Measurements from ENCODE around the gene GRIN2B. TPM values are rescaled to one million over a fixed set of nuclear protein-coding genes. Genes with fewer than 3 reads are reported as not detected.

Gene GRIN2B
- total RNA-seq, 1 donor from 2014 or later: 1.4 TPM

GRCh38 chr12:13976028-13976584 is 5.3 kb downstream of the GRIN2B start:
- peaks cover 26% of the 10 kb centered on the region for H3K27me3 Mint-ChIP-seq (ENCODE audit: low read depth, unreplicated experiment)

GRCh38 chr12:13973996-13974395 is 7.4 kb downstream of the GRIN2B start:
- peaks cover 12% of the 10 kb centered on the region for H3K27me3 Mint-ChIP-seq (ENCODE audit: low read depth, unreplicated experiment)
- DNase-seq (ENCODE audit: low read depth) (no peak), FAIRE-seq (no peak)
- no peak overlapping the region for H2AFZ ChIP-seq (ENCODE audit: low read depth, low read length)
- no peaks in the 10 kb centered on the region for H3K36me3 ChIP-seq (ENCODE audit: insufficient read depth, low read length)
- no peak overlapping the region for H3K27ac Mint-ChIP-seq (ENCODE audit: unreplicated experiment)
- peaks cover under 1% of the 10 kb centered on the region for H3K27me3 ChIP-seq (ENCODE audit: insufficient read depth, low read length)
- TF ChIP-seq, protein P1, sequence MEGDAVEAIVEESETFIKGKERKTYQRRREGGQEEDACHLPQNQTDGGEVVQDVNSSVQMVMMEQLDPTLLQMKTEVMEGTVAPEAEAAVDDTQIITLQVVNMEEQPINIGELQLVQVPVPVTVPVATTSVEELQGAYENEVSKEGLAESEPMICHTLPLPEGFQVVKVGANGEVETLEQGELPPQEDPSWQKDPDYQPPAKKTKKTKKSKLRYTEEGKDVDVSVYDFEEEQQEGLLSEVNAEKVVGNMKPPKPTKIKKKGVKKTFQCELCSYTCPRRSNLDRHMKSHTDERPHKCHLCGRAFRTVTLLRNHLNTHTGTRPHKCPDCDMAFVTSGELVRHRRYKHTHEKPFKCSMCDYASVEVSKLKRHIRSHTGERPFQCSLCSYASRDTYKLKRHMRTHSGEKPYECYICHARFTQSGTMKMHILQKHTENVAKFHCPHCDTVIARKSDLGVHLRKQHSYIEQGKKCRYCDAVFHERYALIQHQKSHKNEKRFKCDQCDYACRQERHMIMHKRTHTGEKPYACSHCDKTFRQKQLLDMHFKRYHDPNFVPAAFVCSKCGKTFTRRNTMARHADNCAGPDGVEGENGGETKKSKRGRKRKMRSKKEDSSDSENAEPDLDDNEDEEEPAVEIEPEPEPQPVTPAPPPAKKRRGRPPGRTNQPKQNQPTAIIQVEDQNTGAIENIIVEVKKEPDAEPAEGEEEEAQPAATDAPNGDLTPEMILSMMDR (IDR thresholded peaks at IDR 0.05; ENCODE audit: insufficient read depth, low read depth, low read length): no peak
- no peak for TF ChIP-seq EZH2 (IDR thresholded peaks at IDR 0.05; ENCODE audit: insufficient read depth, low read length)
- H3K9me3 ChIP-seq (ENCODE audit: insufficient read depth, low read depth, low read length): no peaks in the 10 kb centered on the region
- no peak overlapping the region for H3K9ac ChIP-seq (ENCODE audit: low read length)
- no peak overlapping the region for H3K4me3 ChIP-seq (ENCODE audit: insufficient read depth, low read depth, low read length)
- H3K9me3 Mint-ChIP-seq (ENCODE audit: unreplicated experiment): peaks cover 5% of the 10 kb centered on the region
- H3K79me2 ChIP-seq (ENCODE audit: insufficient read depth, low read length): no peaks in the 10 kb centered on the region
- H3K4me2 ChIP-seq (ENCODE audit: low read length): no peak overlapping the region
- no peaks in the 10 kb centered on the region for H3K4me1 ChIP-seq (ENCODE audit: insufficient read depth, low read length)
- no peak overlapping the region for H3K27ac ChIP-seq (ENCODE audit: low read depth, low read length)
- H4K20me1 ChIP-seq (ENCODE audit: insufficient read depth, low read length): no peaks in the 10 kb centered on the region
- no peaks in the 10 kb centered on the region for H3K36me3 Mint-ChIP-seq (ENCODE audit: low read depth, unreplicated experiment)
- peaks cover 2% of the 10 kb centered on the region for H3K4me1 Mint-ChIP-seq (ENCODE audit: low read depth, unreplicated experiment)
- no peak overlapping the region for H3K4me3 Mint-ChIP-seq (ENCODE audit: unreplicated experiment)

More at GRCh38 chr12:13976028-13976584, 5.3 kb downstream of the GRIN2B start:
- Histone ChIP-seq H2AFZ (ENCODE audit: low read depth, low read length) (no peak overlapping the region), H3K27ac (ENCODE audit: low read depth, low read length) (no peak overlapping the region), H4K20me1 (ENCODE audit: insufficient read depth, low read length) (no peaks in the 10 kb centered on the region), H3K36me3 (ENCODE audit: insufficient read depth, low read length) (no peaks in the 10 kb centered on the region), H3K4me3 (ENCODE audit: insufficient read depth, low read depth, low read length) (no peak overlapping the region), H3K9ac (ENCODE audit: low read length) (no peak overlapping the region), H3K4me2 (ENCODE audit: low read length) (no peak overlapping the region), H3K79me2 (ENCODE audit: insufficient read depth, low read length) (no peaks in the 10 kb centered on the region), H3K4me1 (ENCODE audit: insufficient read depth, low read length) (peaks cover 2% of the 10 kb centered on the region), H3K27me3 (ENCODE audit: insufficient read depth, low read length) (peaks cover 21% of the 10 kb centered on the region), H3K9me3 (ENCODE audit: insufficient read depth, low read depth, low read length) (no peaks in the 10 kb centered on the region)
- TF ChIP-seq, protein P1 (IDR thresholded peaks at IDR 0.05; ENCODE audit: insufficient read depth, low read depth, low read length): no peak
- TF ChIP-seq EZH2 (IDR thresholded peaks at IDR 0.05; ENCODE audit: insufficient read depth, low read length): no peak
- FAIRE-seq: no peak
- Mint-ChIP-seq H3K4me3 (ENCODE audit: unreplicated experiment) (no peak overlapping the region), H3K4me1 (ENCODE audit: low read depth, unreplicated experiment) (peaks cover 5% of the 10 kb centered on the region), H3K36me3 (ENCODE audit: low read depth, unreplicated experiment) (no peaks in the 10 kb centered on the region), H3K27ac (ENCODE audit: unreplicated experiment) (no peak overlapping the region), H3K9me3 (ENCODE audit: unreplicated experiment) (peaks cover 5% of the 10 kb centered on the region)
- DNase-seq (ENCODE audit: low read depth): no peak

GRCh38 chr12:13970803-13971202 is 10.6 kb downstream of the GRIN2B start:
- Histone ChIP-seq H3K27me3 (ENCODE audit: insufficient read depth, low read length) (no peaks in the 10 kb centered on the region), H3K36me3 (ENCODE audit: insufficient read depth, low read length) (no peaks in the 10 kb centered on the region), H3K9ac (ENCODE audit: low read length) (no peak overlapping the region), H4K20me1 (ENCODE audit: insufficient read depth, low read length) (no peaks in the 10 kb centered on the region), H2AFZ (ENCODE audit: low read depth, low read length) (no peak overlapping the region), H3K4me2 (ENCODE audit: low read length) (no peak overlapping the region), H3K27ac (ENCODE audit: low read depth, low read length) (no peak overlapping the region), H3K9me3 (ENCODE audit: insufficient read depth, low read depth, low read length) (no peaks in the 10 kb centered on the region), H3K4me3 (ENCODE audit: insufficient read depth, low read depth, low read length) (no peak overlapping the region), H3K4me1 (ENCODE audit: insufficient read depth, low read length) (no peaks in the 10 kb centered on the region), H3K79me2 (ENCODE audit: insufficient read depth, low read length) (no peaks in the 10 kb centered on the region)
- H3K4me1 Mint-ChIP-seq (ENCODE audit: low read depth, unreplicated experiment): no peaks in the 10 kb centered on the region
- TF ChIP-seq EZH2 (IDR thresholded peaks at IDR 0.05; ENCODE audit: insufficient read depth, low read length): no peak
- TF ChIP-seq, protein P1 (IDR thresholded peaks at IDR 0.05; ENCODE audit: insufficient read depth, low read depth, low read length): no peak
- H3K27ac Mint-ChIP-seq (ENCODE audit: unreplicated experiment): no peak overlapping the region
- no peaks in the 10 kb centered on the region for H3K36me3 Mint-ChIP-seq (ENCODE audit: low read depth, unreplicated experiment)
- FAIRE-seq: no peak
- H3K9me3 Mint-ChIP-seq (ENCODE audit: unreplicated experiment): no peaks in the 10 kb centered on the region
- no peak overlapping the region for H3K4me3 Mint-ChIP-seq (ENCODE audit: unreplicated experiment)
- H3K27me3 Mint-ChIP-seq (ENCODE audit: low read depth, unreplicated experiment): peaks cover 4% of the 10 kb centered on the region
- DNase-seq (ENCODE audit: low read depth): no peak
